ENCODE results near the gene ORMDL3.

Gene ORMDL3

GRCh38 chr17:39935909-39936308, 8.5 kb upstream of the ORMDL3 start:
- Histone ChIP-seq H2AFZ (ENCODE audit: low read depth, low read length) (no peak overlapping the region), H3K4me2 (ENCODE audit: insufficient read depth, low read length) (no peak overlapping the region)

DNA sequence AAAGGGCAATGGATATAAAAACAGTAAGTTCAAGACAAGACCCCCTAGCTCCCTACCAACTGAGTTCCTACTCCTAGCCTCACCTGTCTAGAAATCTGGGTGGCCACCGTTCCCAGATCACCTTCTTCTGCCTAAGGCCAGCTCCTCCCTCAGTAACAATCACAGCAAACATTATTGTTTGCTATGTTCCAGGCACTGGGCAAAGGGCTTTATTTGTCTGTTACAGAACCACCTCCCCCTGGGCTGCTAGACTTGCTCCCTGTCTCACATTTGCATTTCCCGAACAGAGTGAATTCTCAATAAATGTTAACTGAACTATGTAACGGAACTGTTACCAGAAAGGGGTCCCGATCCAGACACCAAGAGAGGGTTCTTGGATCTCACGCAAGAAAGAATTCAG, 6.9 kb upstream of the ORMDL3 start:
- no peaks in the 10 kb centered on the region for H3K9me3 ChIP-seq (ENCODE audit: insufficient read depth, low read length, severe bottlenecking)
- H2AFZ ChIP-seq (ENCODE audit: low read depth, low read length), result no peak overlapping the region
- no peak overlapping the region for H3K27ac ChIP-seq (ENCODE audit: low read length)
- no peaks in the 10 kb centered on the region for H4K20me1 ChIP-seq (ENCODE audit: insufficient read depth, low read length)
- no peak overlapping the region for H3K4me2 ChIP-seq (ENCODE audit: insufficient read depth, low read length)
- H3K4me3 ChIP-seq (ENCODE audit: low read depth in 1 of 2, low read length in 2 of 2), result no peak overlapping the region
- no peaks in the 10 kb centered on the region for H3K27me3 ChIP-seq (ENCODE audit: insufficient read depth, low read length, poor library complexity)
- no peaks in the 10 kb centered on the region for H3K4me1 ChIP-seq (ENCODE audit: insufficient read depth, low read length)
- no peak for TF ChIP-seq EZH2 (IDR thresholded peaks at IDR 0.05; ENCODE audit: borderline replicate concordance, low read depth, low read length, severe bottlenecking)
- TF ChIP-seq, protein P1, sequence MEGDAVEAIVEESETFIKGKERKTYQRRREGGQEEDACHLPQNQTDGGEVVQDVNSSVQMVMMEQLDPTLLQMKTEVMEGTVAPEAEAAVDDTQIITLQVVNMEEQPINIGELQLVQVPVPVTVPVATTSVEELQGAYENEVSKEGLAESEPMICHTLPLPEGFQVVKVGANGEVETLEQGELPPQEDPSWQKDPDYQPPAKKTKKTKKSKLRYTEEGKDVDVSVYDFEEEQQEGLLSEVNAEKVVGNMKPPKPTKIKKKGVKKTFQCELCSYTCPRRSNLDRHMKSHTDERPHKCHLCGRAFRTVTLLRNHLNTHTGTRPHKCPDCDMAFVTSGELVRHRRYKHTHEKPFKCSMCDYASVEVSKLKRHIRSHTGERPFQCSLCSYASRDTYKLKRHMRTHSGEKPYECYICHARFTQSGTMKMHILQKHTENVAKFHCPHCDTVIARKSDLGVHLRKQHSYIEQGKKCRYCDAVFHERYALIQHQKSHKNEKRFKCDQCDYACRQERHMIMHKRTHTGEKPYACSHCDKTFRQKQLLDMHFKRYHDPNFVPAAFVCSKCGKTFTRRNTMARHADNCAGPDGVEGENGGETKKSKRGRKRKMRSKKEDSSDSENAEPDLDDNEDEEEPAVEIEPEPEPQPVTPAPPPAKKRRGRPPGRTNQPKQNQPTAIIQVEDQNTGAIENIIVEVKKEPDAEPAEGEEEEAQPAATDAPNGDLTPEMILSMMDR (IDR thresholded peaks at IDR 0.05; ENCODE audit: borderline replicate concordance, extremely low read depth, low read length, poor library complexity, severe bottlenecking), result no peak
- no peaks in the 10 kb centered on the region for H3K36me3 ChIP-seq (ENCODE audit: insufficient read depth, low read length)
- no peaks in the 10 kb centered on the region for H3K79me2 ChIP-seq (ENCODE audit: insufficient read depth, low read length)
- ATAC-seq (ENCODE audit: insufficient read depth, low read depth), result no peak
- no peak overlapping the region for H3K9ac ChIP-seq (ENCODE audit: low read depth, low read length)
- no peak for DNase-seq

More at GRCh38 chr17:39935909-39936308, 8.5 kb upstream of the ORMDL3 start:
- no peaks in the 10 kb centered on the region for H3K36me3 ChIP-seq (ENCODE audit: insufficient read depth, low read length)
- H3K79me2 ChIP-seq (ENCODE audit: insufficient read depth, low read length), result no peaks in the 10 kb centered on the region
- no peak overlapping the region for H3K9ac ChIP-seq (ENCODE audit: low read depth, low read length)
- H3K9me3 ChIP-seq (ENCODE audit: insufficient read depth, low read length, severe bottlenecking), result no peaks in the 10 kb centered on the region
- no peaks in the 10 kb centered on the region for H4K20me1 ChIP-seq (ENCODE audit: insufficient read depth, low read length)
- TF ChIP-seq, protein P1 (IDR thresholded peaks at IDR 0.05; ENCODE audit: borderline replicate concordance, extremely low read depth, low read length, poor library complexity, severe bottlenecking), result no peak
- no peak for TF ChIP-seq EZH2 (IDR thresholded peaks at IDR 0.05; ENCODE audit: borderline replicate concordance, low read depth, low read length, severe bottlenecking)
- no peak overlapping the region for H3K27ac ChIP-seq (ENCODE audit: low read length)
- DNase-seq (no peak), ATAC-seq (ENCODE audit: insufficient read depth, low read depth) (no peak)
- no peak overlapping the region for H3K4me3 ChIP-seq (ENCODE audit: low read depth in 1 of 2, low read length in 2 of 2)
- no peaks in the 10 kb centered on the region for H3K27me3 ChIP-seq (ENCODE audit: insufficient read depth, low read length, poor library complexity)
- no peaks in the 10 kb centered on the region for H3K4me1 ChIP-seq (ENCODE audit: insufficient read depth, low read length)

GRCh38 chr17:39933912-39934311, 6.5 kb upstream of the ORMDL3 start:
- ATAC-seq (ENCODE audit: insufficient read depth, low read depth) (no peak), DNase-seq (no peak)
- no peak overlapping the region for H3K9ac ChIP-seq (ENCODE audit: low read depth, low read length)
- H3K9me3 ChIP-seq (ENCODE audit: insufficient read depth, low read length, severe bottlenecking), result no peaks in the 10 kb centered on the region
- no peaks in the 10 kb centered on the region for H3K79me2 ChIP-seq (ENCODE audit: insufficient read depth, low read length)
- H3K4me1 ChIP-seq (ENCODE audit: insufficient read depth, low read length), result peaks cover 3% of the 10 kb centered on the region
- H2AFZ ChIP-seq (ENCODE audit: low read depth, low read length), result no peak overlapping the region
- H3K36me3 ChIP-seq (ENCODE audit: insufficient read depth, low read length), result no peaks in the 10 kb centered on the region
- no peak overlapping the region for H3K4me3 ChIP-seq (ENCODE audit: low read depth in 1 of 2, low read length in 2 of 2)
- H3K27me3 ChIP-seq (ENCODE audit: insufficient read depth, low read length, poor library complexity), result no peaks in the 10 kb centered on the region
- H4K20me1 ChIP-seq (ENCODE audit: insufficient read depth, low read length), result no peaks in the 10 kb centered on the region
- no peak overlapping the region for H3K27ac ChIP-seq (ENCODE audit: low read length)
- TF ChIP-seq EZH2 (IDR thresholded peaks at IDR 0.05; ENCODE audit: borderline replicate concordance, low read depth, low read length, severe bottlenecking), result no peak
- TF ChIP-seq, protein P1 (IDR thresholded peaks at IDR 0.05; ENCODE audit: borderline replicate concordance, extremely low read depth, low read length, poor library complexity, severe bottlenecking), result no peak
- H3K4me2 ChIP-seq (ENCODE audit: insufficient read depth, low read length), result no peak overlapping the region

Measured in DND-41 (cell line).